NCI-H146 treated with DMSO at 0.1 percent for 48 hours (cell line): ENCODE results near the gene ST3GAL2.
A peak's percentile ranks its signal among the peaks of the same experiment; 100 is the strongest.

Source experiments
- DNase-seq: peaks from one replicate; lab custom pipeline; 2025; ENCODE audit not compliant: unreplicated experiment; lab: John Stamatoyannopoulos, UW

ST3GAL2 gene

DNA sequence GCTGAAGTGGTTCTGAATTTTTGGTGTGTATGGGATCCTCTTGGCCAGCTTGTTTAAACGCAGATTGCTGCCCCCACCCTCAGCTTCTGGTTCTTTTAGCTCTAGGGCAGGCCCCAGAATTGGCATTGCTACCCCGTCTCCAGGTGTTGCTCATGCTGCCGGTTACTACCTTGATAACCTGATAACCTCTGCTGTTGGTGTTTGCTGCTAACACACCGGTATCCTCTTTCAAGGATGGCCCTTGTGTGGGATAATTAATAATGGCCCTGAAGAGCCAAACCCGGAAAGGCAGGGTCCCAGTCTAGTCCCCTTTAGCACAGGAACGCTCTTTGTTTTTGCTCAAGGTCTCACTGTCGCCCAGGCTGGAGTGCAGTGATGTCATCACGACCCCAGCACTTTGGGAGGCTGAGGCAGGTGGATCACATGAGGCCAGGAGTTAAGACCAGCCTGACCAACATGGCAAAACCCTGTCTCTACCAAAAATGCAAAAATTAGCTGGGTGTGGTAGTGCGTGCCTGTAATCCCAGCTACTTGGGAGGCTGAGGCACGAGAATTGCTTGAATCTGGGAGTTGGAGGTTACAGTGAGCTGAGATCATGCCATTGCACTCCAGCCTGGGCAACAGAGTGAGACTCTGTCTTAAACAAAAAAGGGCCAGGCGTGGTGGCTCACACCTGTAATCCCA lies 1.3 kb upstream of the ST3GAL2 start:
- peak; percentile 38 for DNase-seq

GRCh38 chr16:70438585-70438968 lies 323 bp downstream of the ST3GAL2 start:
- DNase-seq, result no peak

DNA sequence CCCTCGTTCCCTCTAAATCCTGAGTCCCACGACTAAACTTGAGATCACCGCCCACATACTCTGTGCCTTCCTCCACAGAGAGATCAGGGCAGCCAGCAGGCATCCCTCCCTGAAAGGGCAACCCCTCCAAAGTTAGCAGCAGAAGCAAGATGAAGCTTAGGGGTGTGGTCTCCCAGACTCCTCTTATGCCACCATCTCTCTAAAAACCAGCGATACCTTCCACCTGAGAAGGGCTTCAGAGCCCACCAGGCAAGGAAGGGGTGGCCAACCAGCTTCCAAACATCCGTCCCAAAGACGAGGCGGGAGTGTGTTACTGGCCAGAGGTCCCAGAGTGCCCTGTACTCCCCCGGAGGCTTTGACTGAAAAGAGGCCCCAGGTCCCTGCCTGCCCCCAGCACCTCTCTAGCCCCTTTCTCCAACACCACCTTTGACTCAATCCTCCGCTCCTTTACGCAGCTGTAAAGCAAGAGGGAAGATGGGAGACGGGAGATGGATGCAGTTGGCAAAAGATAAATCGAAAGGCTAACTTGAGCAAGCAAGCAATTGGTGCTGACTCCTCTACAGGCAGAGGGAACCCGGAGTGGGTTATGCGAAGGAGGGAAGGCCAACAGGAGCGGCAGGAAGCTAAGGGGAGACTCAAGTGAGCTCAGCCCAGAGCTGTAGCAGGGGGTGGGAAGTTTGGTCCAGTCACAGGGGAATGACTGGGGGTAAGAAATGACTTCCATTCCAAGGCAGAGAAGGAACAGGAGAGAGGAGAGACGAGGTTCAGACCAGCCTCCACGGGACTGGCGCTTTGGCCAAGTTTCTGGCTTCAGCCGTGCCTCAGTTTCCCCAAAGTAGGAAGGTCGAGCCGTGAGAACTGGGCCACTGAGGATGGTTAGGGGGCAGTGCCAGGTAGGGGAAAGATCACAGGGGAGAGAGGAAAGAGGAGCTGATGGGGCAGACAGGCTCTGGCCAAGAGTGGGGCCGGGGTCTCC lies 1.0 kb downstream of the ST3GAL2 start:
- no peak for DNase-seq

DNA sequence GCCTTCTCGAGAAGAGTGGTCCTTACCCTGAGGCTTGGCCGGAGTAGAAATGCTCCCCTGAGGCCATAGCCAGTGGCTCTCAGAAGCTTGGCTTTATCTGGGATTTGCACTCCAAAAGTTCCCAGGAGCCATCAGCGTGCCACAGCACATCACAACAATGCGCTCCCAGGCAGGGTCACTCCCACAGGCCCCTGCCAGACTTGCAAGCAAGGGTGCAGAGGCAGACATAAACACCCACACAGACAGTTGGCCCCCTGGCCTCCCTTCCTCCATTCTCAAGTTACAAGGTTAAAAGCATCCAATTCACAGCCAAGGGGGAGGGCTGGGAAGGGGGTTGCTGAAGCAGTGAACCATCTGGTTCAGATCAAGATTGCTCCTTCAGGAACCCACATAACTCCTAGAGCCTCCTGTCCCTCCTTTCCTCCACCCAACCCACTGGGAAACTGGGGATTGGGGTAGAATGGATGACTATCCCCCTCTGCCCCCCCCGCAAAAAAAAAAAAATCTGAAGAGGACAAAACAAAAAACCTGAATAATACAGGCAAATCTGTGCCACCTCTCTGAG lies 1.8 kb downstream of the ST3GAL2 start:
- DNase-seq, result no peak

DNA sequence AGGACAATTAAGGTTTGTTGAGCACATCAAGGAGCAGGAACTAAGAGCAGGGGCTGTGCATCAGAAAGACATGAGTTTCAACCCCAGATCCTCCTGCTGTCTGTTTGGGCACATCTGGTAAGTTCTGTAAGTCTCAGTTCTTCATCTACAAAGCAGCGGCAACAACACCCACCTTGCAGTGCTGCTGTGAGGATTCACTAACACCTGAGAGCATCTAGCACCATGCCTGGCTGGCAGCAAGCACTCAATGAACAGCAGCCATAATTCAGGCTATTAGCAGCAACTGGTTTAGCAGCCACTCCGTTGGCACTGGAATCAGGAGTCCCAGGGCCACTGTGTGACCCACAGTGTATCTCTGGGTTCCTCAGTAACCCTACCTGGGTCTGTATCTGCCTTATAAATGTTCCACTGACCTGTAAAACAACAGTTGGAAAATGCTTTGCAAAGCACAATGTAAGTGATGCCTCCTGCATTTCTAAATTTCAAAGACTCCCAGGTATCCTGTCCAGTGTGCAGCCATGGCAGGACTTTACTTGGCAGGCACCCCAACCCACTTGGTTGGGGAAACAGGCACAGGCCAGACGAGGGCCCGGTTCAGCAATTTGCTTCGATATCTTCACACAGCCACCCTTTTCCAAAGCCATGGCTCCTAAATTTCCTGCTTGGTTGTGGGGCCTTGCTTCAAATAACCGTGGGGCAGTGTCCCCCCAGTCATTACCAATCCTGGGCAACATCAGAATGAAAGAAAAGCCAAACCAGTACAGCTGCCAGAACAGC lies 4.2 kb downstream of the ST3GAL2 start:
- no peak for DNase-seq

GRCh38 chr16:70433458-70434103 lies 5.3 kb downstream of the ST3GAL2 start:
- DNase-seq, result no peak

- DNase-seq, result no peak
Observed at GRCh38 chr16:70432723-70433457, 6.0 kb downstream of the ST3GAL2 start.

DNA sequence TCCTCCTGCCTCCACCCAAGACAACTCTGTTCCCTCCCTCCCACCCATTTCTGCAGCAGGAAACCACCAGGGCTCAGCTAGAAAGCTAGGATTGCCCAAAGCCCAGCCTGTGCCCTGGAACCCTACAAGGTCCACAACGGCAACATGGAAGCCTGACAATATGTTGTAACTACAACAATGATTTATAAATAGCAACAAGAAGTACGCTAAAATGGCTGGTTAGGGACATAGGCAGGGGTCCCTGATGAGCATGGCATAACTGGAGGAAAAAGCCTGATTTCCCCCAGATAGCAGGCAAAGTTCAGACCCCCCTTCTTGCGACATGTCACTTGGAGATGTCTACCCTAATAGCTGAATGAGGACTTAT lies 6.6 kb downstream of the ST3GAL2 start:
- no peak for DNase-seq

DNA sequence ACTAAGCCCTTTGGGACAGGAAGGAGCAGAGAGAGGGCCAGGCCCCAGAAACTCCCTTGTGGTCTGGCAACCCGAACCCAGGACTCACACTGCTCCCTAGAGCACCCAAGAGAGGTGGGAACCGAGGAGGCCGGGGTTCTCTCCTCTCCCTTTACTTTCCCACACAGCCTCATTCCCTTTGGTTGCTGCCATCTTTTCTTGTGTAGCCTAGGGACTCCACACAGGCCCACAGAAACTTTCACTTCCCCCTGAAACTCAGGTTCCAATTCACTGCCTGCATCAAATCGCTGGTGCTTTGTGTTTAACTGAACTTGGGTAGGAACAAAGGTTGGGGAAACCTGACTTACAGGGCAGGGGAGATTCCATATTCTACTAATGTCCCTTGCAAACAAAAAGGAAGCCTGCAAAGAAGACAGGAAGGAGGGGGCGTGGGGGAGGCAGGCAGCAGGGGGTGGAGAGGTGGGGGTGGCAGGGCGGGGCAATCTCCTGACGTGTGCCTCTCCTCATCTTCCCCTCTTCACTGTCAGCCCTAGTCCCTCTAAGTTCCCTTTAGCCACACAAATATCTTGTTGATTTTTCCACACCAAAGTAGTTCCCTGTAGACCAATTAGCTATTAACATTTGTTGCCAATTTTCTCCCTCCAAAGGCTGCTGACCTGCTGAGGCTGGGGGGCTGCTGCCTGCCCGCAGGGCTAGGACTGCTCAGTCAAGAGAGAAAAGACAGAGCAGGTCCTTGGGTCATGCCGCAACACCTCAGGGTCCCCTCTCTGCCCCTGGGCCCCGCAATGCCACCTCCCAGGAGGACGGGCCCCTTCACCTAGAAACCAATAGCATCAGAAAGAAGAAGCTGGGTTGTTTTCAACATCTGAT lies 8.0 kb downstream of the ST3GAL2 start:
- no peak for DNase-seq

GRCh38 chr16:70429888-70430666 lies 8.8 kb downstream of the ST3GAL2 start:
- DNase-seq, result no peak

GRCh38 chr16:70428178-70428998 lies 10.5 kb downstream of the ST3GAL2 start:
- no peak for DNase-seq

- DNase-seq, result no peak
Observed at GRCh38 chr16:70427786-70428177, 11.1 kb downstream of the ST3GAL2 start.

DNA sequence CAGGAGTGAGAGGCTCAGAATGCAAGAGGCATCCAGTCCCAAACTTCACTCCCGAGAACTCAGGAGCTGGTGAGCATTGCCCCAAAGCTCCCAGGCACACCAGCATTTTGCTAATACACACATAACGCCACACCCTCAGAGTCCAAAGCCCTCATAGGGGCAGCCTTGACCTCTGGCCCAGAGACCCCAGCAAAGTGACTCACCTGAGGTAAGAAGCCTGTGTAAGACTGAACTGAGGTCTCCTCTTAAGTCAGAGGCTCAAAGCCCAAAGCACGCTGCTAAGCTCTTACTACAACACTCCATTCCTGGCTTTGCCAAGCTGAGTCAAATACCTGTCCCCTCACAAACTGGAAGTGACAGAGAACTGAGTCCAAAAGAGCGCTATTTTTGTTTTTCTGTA lies 16.4 kb downstream of the ST3GAL2 start:
- DNase-seq, result no peak

- DNase-seq, result no peak
Observed at GRCh38 chr16:70421473-70422311, 17.2 kb downstream of the ST3GAL2 start.

DNA sequence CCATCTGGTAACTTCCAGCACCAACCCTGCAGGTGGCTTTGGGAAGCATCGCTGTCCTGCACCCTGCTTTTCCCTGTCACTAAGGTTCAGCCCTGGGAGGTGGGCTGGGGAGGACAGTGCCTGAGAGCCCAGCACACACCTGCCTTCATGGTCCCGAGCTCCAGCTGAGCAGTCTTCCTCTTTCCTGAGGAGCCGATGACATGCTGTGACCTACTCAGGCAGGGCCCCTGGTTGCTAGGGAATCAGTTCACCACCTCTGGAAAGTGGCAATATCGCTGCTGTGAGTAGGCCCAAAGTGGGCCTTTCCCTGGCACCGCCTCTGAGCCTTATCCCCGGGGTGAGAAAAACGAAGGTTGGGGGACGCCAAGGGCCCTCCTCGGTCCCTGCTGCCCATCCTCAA lies 17.9 kb downstream of the ST3GAL2 start:
- peak; percentile 35 for DNase-seq
